Prostate gland (tissue), 2 donors: ENCODE measurements around the gene TTN. TPM values are rescaled to one million over a fixed set of nuclear protein-coding genes. Genes with fewer than 3 reads are reported as not detected.

ENCODE experiments used
- DNase-seq: peaks from one replicate; pipeline ENCODE4 v3.0.0-alpha.2; 2019; ENCODE audit warnings: low spot score
- H3K27ac ChIP-seq, 2 donors: fragments of 200-600 bp; sonication (generic); 2 replicates each; pipeline ENCODE4 v1.5.1; 2017 to 2019
- H3K27me3 ChIP-seq: fragments of 200-600 bp; sonication (generic); replicated peaks from 2 replicates; pipeline ENCODE4 v1.5.1; 2019; ENCODE audit not compliant: insufficient read depth
- H3K36me3 ChIP-seq, 2 donors: fragments of 200-600 bp; sonication (generic); 1 replicate in 1 of 2; 2 replicates in 1 of 2; pipeline versions ENCODE4 v1.5.1 to v1.8.1; 2017 to 2019
- H3K4me1 ChIP-seq: fragments of 200-600 bp; sonication (generic); replicated peaks from 2 replicates; pipeline ENCODE4 v1.5.1; 2019
- H3K4me3 ChIP-seq, 2 donors: fragments of 200-600 bp; sonication (generic); 2 replicates each; pipeline ENCODE4 v1.5.1; 2017 to 2019
- H3K9me3 ChIP-seq: fragments of 200-600 bp; sonication (generic); 2 replicates; pipeline ENCODE4 v1.5.1; 2017
- POLR2A ChIP-seq: fragments of 450-650 bp; IDR thresholded peaks from one replicate; pipeline ENCODE4 v1.6.1; 2016; ENCODE audit warnings: antibody characterized with exemption, mild to moderate bottlenecking
- POLR2AphosphoS5 ChIP-seq: sonication (generic); formaldehyde crosslinking; IDR thresholded peaks from one replicate; pipeline ENCODE4 v1.6.1; 2017; ENCODE audit warnings: antibody characterized with exemption
- WGBS: methylation state at CpG from one replicate; pipeline ENCODE4 v1.1.5; 2018; 5-methylcytosine and 5-hydroxymethylcytosine counted together
- intact Hi-C: fragments of 100-400 bp; cut with DNase I; formaldehyde crosslinking; loops from one replicate; pipeline ENCODE4 v1.14.2; 2022
- total RNA-seq, 2 donors: library from RNA; depleted of rRNA; stranded (reverse); fragments of >200 nt; gene quantifications; one replicate each; pipeline ENCODE4 v1.1.0, GENCODE V29; 2016
- TF ChIP-seq, protein P1 (sequence below), 4 experiments: fragments of 200-600 bp in 2 of 4; fragments of 450-650 bp in 2 of 4; sonication (generic) in 2 of 4; IDR thresholded peaks; 1 replicate in 3 of 4; 2 replicates in 1 of 4; pipeline ENCODE4 v1.5.1; 2016 to 2019; ENCODE audit warnings: antibody characterized with exemption in 4 of 4, mild to moderate bottlenecking in 2 of 4, moderate library complexity in 2 of 4

Gene TTN
- 10 to 100 TPM; 10.3 to 36.8 TPM for total RNA-seq

DNA sequence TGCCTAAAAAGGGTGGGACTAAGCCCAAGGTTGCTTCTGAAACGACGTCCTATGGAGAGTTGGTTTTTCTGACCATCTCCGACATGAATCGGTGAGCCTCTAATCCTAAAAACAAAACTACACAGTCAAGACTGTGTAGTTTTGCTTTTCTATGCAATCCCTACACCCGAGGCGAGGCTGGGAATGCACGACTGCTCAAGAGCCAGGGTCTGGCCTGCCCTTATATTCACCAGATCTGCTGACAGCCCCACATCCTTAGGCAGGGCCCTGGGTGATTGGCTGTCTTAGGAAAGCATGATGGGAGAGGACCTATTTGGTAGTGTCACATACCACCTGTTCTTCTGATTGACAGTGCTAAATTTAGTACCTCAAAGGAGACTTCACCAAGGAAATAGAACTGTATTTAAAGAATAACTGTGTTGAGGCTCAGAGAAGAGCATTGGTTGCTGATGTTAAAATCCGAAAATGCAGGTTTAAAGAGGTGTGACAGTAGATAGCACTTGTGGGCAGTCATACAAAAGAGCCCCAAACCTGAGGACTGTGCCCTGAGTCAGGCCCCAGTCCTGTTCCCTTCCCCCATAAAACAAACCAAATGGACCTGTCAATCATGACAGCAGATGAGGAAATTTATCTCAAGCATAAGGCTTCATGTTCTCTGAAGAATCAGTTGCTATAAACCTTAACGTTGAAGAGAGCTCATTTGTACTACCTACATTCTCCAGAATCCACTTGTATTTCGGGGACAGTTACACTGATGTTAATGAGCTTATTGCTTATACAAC, at the start of gene TTN:
Gene TTN (minus strand): TSS at position 197 of the 782 bp plus-strand sequence. CDS start 2,781 bp downstream, outside the sequence.
- WGBS = 90% methylated on average over 10 of the region's 10 CpGs
- Histone ChIP-seq H3K27me3 (no peaks in the 10 kb centered on the region), H3K9me3 (no peaks in the 10 kb centered on the region), H3K36me3 (no peaks in the 10 kb centered on the region), H3K27ac (no peak within 1 kb of the TSS), H3K4me3 (no peak within 1 kb of the TSS), H3K4me1 (peaks cover 4% of the 10 kb centered on the region)
- TF ChIP-seq POLR2AphosphoS5 = no peak
- TF ChIP-seq, protein P1, sequence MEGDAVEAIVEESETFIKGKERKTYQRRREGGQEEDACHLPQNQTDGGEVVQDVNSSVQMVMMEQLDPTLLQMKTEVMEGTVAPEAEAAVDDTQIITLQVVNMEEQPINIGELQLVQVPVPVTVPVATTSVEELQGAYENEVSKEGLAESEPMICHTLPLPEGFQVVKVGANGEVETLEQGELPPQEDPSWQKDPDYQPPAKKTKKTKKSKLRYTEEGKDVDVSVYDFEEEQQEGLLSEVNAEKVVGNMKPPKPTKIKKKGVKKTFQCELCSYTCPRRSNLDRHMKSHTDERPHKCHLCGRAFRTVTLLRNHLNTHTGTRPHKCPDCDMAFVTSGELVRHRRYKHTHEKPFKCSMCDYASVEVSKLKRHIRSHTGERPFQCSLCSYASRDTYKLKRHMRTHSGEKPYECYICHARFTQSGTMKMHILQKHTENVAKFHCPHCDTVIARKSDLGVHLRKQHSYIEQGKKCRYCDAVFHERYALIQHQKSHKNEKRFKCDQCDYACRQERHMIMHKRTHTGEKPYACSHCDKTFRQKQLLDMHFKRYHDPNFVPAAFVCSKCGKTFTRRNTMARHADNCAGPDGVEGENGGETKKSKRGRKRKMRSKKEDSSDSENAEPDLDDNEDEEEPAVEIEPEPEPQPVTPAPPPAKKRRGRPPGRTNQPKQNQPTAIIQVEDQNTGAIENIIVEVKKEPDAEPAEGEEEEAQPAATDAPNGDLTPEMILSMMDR (IDR thresholded peaks at IDR 0.05) = no peak
- TF ChIP-seq POLR2A = no peak
- DNase-seq = no peak
- intact Hi-C loops = no loop called here

DNA sequence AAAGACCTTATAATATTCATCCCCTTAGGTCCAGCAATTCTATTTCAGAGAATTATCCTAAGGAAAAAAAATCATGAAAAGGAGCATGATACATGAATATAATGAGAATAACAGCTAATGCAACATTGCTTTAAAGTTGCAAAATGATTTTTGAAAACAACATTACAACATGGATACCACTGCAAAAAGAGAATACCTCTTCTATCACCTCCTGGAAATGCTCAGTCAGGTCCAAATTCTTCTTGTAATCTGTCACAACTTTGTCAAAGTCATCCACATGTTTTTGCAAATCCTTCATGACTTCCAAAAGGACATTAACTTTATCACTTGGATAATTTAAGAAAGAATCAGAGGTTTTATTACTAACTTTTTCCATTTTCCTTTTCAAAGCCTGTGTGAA, 47.9 kb upstream of the TTN start:
- H3K27ac ChIP-seq = no peak overlapping the region
- no peaks in the 10 kb centered on the region for H3K36me3 ChIP-seq
- H3K4me3 ChIP-seq = no peak overlapping the region
- no peaks in the 10 kb centered on the region for H3K9me3 ChIP-seq
- intact Hi-C loops = no loop called here
- no peak for DNase-seq
- H3K4me1 ChIP-seq = no peaks in the 10 kb centered on the region
- H3K27me3 ChIP-seq = no peaks in the 10 kb centered on the region
- no peak for TF ChIP-seq POLR2AphosphoS5
- TF ChIP-seq, protein P1 (IDR thresholded peaks at IDR 0.05) = no peak
- no peak for TF ChIP-seq POLR2A

DNA sequence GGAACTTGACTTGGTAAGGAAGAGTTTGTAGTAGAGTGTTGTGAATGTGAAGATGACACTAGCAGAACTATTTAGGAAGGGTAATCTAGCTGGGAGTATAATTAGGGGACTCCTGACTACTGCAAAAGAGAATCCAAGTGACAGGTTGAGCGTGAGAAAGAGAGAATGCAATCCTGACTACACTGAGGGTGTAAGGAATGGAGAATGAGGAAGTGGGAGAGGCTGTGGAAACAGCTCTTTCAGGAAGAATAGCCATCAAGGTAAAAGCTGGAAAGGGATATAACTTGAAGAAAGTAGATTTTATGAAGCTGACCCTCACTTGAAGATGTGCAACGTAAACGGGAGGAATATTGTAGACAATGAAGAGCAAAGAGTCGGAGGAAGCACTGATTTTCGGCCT, 41.1 kb upstream of the TTN start:
- no peaks in the 10 kb centered on the region for H3K27me3 ChIP-seq
- DNase-seq = no peak
- no peaks in the 10 kb centered on the region for H3K36me3 ChIP-seq
- H3K4me1 ChIP-seq = no peaks in the 10 kb centered on the region
- no peaks in the 10 kb centered on the region for H3K9me3 ChIP-seq
- H3K4me3 ChIP-seq = no peak overlapping the region
- no peak overlapping the region for H3K27ac ChIP-seq
- intact Hi-C loops = no loop called here
- 96% methylated on average over 5 of the region's 5 CpGs for WGBS
- TF ChIP-seq POLR2A = no peak
- no peak for TF ChIP-seq POLR2AphosphoS5
- TF ChIP-seq, protein P1 (IDR thresholded peaks at IDR 0.05) = no peak

DNA sequence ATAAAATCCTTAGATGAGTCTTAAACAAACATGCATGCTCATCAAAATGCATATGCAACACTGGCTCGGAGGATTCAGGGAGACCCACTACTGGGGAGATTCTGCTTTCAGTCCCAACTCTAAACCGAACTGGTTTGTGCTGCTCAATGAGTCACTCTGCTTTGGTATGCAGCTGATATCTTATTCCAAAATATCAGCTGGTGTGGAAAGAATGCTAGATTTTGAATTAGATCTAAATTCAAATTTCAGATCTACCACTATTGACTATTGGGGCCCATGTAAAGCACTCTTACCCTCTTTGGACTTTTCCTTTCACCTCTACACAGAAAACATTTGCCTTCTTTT, 39.2 kb upstream of the TTN start:
- DNase-seq = no peak
- Histone ChIP-seq H3K9me3 (no peaks in the 10 kb centered on the region), H3K27ac (no peak overlapping the region), H3K36me3 (no peaks in the 10 kb centered on the region), H3K4me1 (no peaks in the 10 kb centered on the region), H3K27me3 (no peaks in the 10 kb centered on the region), H3K4me3 (no peak overlapping the region)
- intact Hi-C loops = no loop called here
- TF ChIP-seq POLR2AphosphoS5 (no peak), POLR2A (no peak)
- TF ChIP-seq, protein P1 (IDR thresholded peaks at IDR 0.05) = no peak
- WGBS = 85% methylated on average over 2 of the region's 2 CpGs
